Measurements from ENCODE around the gene FBXO7. TPM values are rescaled to one million over a fixed set of nuclear protein-coding genes. Genes with fewer than 3 reads are reported as not detected.

FBXO7 gene
- total and polyA plus RNA-seq, 2 of the 4 experiments (the other 2 are of a cell fraction), result 71.5 TPM

DNA sequence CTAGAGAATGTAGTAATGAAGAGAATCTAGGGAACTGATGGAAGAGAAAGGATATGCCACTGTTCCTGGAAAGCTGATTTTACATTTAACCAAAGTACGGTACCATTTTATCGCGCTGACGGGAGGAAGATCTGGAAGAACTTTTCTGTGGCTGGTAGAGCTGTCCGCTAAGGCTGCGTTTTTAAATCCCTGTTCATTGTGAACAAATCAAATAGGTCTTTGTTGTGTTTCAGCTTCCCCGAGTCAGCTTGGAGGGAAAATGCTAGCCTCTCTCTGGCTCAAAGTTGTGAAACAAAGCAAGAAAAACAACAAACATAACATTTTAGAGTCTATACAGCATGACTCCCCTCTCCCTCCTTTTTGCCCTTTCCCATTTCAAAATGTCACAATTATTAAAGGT, 34.4 kb downstream of the FBXO7 start:
- Histone ChIP-seq H4K8ac (ENCODE audit: low read depth in 2 of 2, low read length in 2 of 2) (no peak overlapping the region), H2BK15ac (ENCODE audit: low read depth, low read length) (no peak overlapping the region), H2BK20ac (ENCODE audit: low read depth, low read length) (no peak overlapping the region), H4K91ac (ENCODE audit: insufficient read depth, low read depth, low read length) (no peak overlapping the region), H2AK5ac (ENCODE audit: low read depth, low read length) (no peak overlapping the region), H3K4me1 (ENCODE audit: control insufficient read depth, insufficient read depth, low read length) (no peaks in the 10 kb centered on the region), H3K18ac (ENCODE audit: low read depth, low read length) (no peak overlapping the region), H3K56ac (ENCODE audit: extremely low read depth, insufficient read depth, low read length) (no peak overlapping the region), H2AK9ac (replicated peaks; ENCODE audit: low read depth, low read length, poor library complexity) (no peak overlapping the region), H3K14ac (replicated peaks; ENCODE audit: low read depth, low read length) (no peak overlapping the region), H3K4me3 (ENCODE audit: insufficient read depth, low read depth, low read length) (no peak overlapping the region), H4K20me1 (ENCODE audit: insufficient read depth, low read length) (no peaks in the 10 kb centered on the region), H2BK120ac (ENCODE audit: low read depth, low read length) (no peak overlapping the region), H4K5ac (ENCODE audit: low read depth, low read length) (no peak overlapping the region), H3K27me3 (ENCODE audit: control insufficient read depth, insufficient read depth, low read length) (no peaks in the 10 kb centered on the region), H2AFZ (replicated peaks; ENCODE audit: low read length, poor library complexity) (no peak overlapping the region), H3K27ac (ENCODE audit: insufficient read depth, low read length) (no peak overlapping the region), H3K79me1 (ENCODE audit: low read depth in 1 of 2, low read length in 2 of 2) (no peaks in the 10 kb centered on the region), H3K36me3 (ENCODE audit: control insufficient read depth, insufficient read depth, low read length) (no peaks in the 10 kb centered on the region; the same call in 1 of the 2 replicates), H3K4me2 (ENCODE audit: low read depth, low read length) (no peak overlapping the region), H2BK5ac (ENCODE audit: low read depth, low read length, poor library complexity, severe bottlenecking) (no peak overlapping the region), H3K23ac (ENCODE audit: low read depth, low read length) (no peak overlapping the region), H3K9ac (ENCODE audit: low read depth, low read length) (no peak overlapping the region), H3K9me3 (ENCODE audit: control insufficient read depth, insufficient read depth, low read length) (no peaks in the 10 kb centered on the region), H3K4ac (ENCODE audit: low read depth, low read length) (no peak overlapping the region), H3K9me1 (ENCODE audit: insufficient read depth, low read length) (0 out of 2 replicates have a peak, but pooled peaks cover 2% of the 10 kb centered on the region)
- intact Hi-C loops (cut with micrococcal nuclease) (no loop called here), dilution Hi-C loops (cut with HindIII; ENCODE audit: low sequenced_read_pairs, unreplicated experiment) (no loop called here), in situ Hi-C loops (cut with MboI; ENCODE audit: low sequenced_read_pairs) (no loop called here)
- TF ChIP-seq RAD21 (IDR thresholded peaks at IDR 0.05; ENCODE audit: low read length), result no peak
- TF ChIP-seq CHD1 (IDR thresholded peaks at IDR 0.05; ENCODE audit: low read depth, low read length), result no peak
- TF ChIP-seq RCOR1 (IDR thresholded peaks at IDR 0.05; ENCODE audit: insufficient replicate concordance, low read length), result no peak
- TF ChIP-seq FOS (IDR thresholded peaks at IDR 0.05; ENCODE audit: low read depth, low read length), result no peak
- no peak for TF ChIP-seq MAFK (IDR thresholded peaks at IDR 0.05; ENCODE audit: low read depth, low read length)
- TF ChIP-seq MAZ (IDR thresholded peaks at IDR 0.05; ENCODE audit: borderline replicate concordance, low read depth, low read length), result no peak
- no peak for TF ChIP-seq NFE2L2 (IDR thresholded peaks at IDR 0.05; ENCODE audit: low read depth, low read length)
- TF ChIP-seq MXI1 (IDR thresholded peaks at IDR 0.05; ENCODE audit: borderline replicate concordance, low read depth, low read length), result no peak
- TF ChIP-seq SMC3 (IDR thresholded peaks at IDR 0.05; ENCODE audit: low read depth, low read length), result no peak
- DNase-seq (no peak), ATAC-seq (ENCODE audit: low read depth) (no peak)
- BruUV-seq (replicated peaks), result no TSS peak
- ChIA-PET CTCF (interaction anchor here (0.6 kb wide), 1 partner anchor 23 kb away, joined by 3 read pairs; no protein-coding TSS in a partner anchor), POLR2A (ENCODE audit: unreplicated experiment) (no interaction called here)
- 100% methylated on average over 4 of the region's 7 CpGs; no CpG with 5 or more reads in 1 of the 2 experiments for WGBS, 2 experiments (ENCODE audit: extremely low coverage in 2 of 2, insufficient read length in 1 of 2)
